ENCODE measurements around the gene ACOT2. TPM values are rescaled to one million over a fixed set of nuclear protein-coding genes. Genes with fewer than 3 reads are reported as not detected.

ACOT2 gene
- total RNA-seq, 1 donor from 2014 or later = 52.9 TPM

- H3K27ac ChIP-seq = no peak overlapping the region
- ATAC-seq (peak; percentile 43 to 61), DNase-seq (peak; percentile 46)
- intact Hi-C loops (cut with DNase I) = no loop called here
- no peaks in the 10 kb centered on the region for H3K4me1 ChIP-seq
- H3K36me3 ChIP-seq = no peaks in the 10 kb centered on the region
- H3K4me3 ChIP-seq = no peak overlapping the region
- TF ChIP-seq CTCF (IDR thresholded peaks at IDR 0.05) = no peak
- H3K27me3 ChIP-seq (ENCODE audit: low read depth) = no peaks in the 10 kb centered on the region
- H3K9me3 ChIP-seq = no peaks in the 10 kb centered on the region
Measured at GRCh38 chr14:73620268-73620667, 51.3 kb downstream of the ACOT2 start.

GRCh38 chr14:73623504-73624054 lies 54.6 kb downstream of the ACOT2 start:
- intact Hi-C loops (cut with DNase I) = no loop called here
- no peak overlapping the region for H3K4me3 ChIP-seq
- TF ChIP-seq CTCF (IDR thresholded peaks at IDR 0.05) = no peak
- H3K27me3 ChIP-seq (ENCODE audit: low read depth) = no peaks in the 10 kb centered on the region
- ATAC-seq (no peak), DNase-seq (no peak)
- H3K4me1 ChIP-seq = no peaks in the 10 kb centered on the region
- H3K36me3 ChIP-seq = no peaks in the 10 kb centered on the region
- no peaks in the 10 kb centered on the region for H3K9me3 ChIP-seq
- no peak overlapping the region for H3K27ac ChIP-seq

Other genes with a start within 250 kb of the ACOT2 start
- gene NUMB, start 110.7 kb upstream of the ACOT2 start, total RNA-seq = 126 TPM
- 12.9 TPM for gene RIOX1, start 78.3 kb upstream of the ACOT2 start, total RNA-seq
- gene ACOT1, start 32.1 kb upstream of the ACOT2 start, total RNA-seq = 21.7 TPM
- 1.4 TPM for gene HEATR4, start 10.3 kb upstream of the ACOT2 start, total RNA-seq
- 5.0 TPM for gene ACOT4, start 22.7 kb downstream of the ACOT2 start, total RNA-seq
- gene ACOT6, start 43.3 kb downstream of the ACOT2 start, total RNA-seq = not detected
- gene DNAL1, start 75.8 kb downstream of the ACOT2 start, total RNA-seq = 14.7 TPM
- 24.4 TPM for gene PNMA1, start 145.2 kb downstream of the ACOT2 start, total RNA-seq